ENCODE results near the gene VSIG10.
"Not testable (repeated sequence)": the region's sequence is repeated elsewhere in the genome, so short reads cannot be mapped to it uniquely, and the experiment has no call there.

VSIG10 gene

GRCh38 chr12:118107011-118107410 is 3.2 kb upstream of the VSIG10 start:
- no peak for DNase-seq

GRCh38 chr12:118103201-118103600 is 610 bp downstream of the VSIG10 start:
- peak; percentile 13 for DNase-seq

GRCh38 chr12:118102609-118103008 is 1.2 kb downstream of the VSIG10 start:
- no peak for DNase-seq

- no peak for DNase-seq
These were observed 1.7 kb downstream of the VSIG10 start for GRCh38 chr12:118102070-118102469.

GRCh38 chr12:118101051-118101450 is 2.8 kb downstream of the VSIG10 start:
- no peak for DNase-seq

- no peak for DNase-seq
These were observed 4.7 kb downstream of the VSIG10 start for GRCh38 chr12:118098911-118099671.

GRCh38 chr12:118098401-118098800 is 5.4 kb downstream of the VSIG10 start:
- DNase-seq: no peak

- DNase-seq: no peak
These were observed 9.8 kb downstream of the VSIG10 start for GRCh38 chr12:118094039-118094438.

GRCh38 chr12:118089782-118090181 is 14.0 kb downstream of the VSIG10 start:
- DNase-seq: no peak

GRCh38 chr12:118082161-118082560 is 21.6 kb downstream of the VSIG10 start:
- no peak for DNase-seq

- not testable (repeated sequence) for DNase-seq
These were observed 22.3 kb downstream of the VSIG10 start for GRCh38 chr12:118081521-118081920.

- no peak for DNase-seq
These were observed 30.0 kb downstream of the VSIG10 start for GRCh38 chr12:118073768-118074167.

- DNase-seq: no peak
These were observed 33.2 kb downstream of the VSIG10 start for GRCh38 chr12:118070650-118071049.

- no peak for DNase-seq
These were observed 35.4 kb downstream of the VSIG10 start for GRCh38 chr12:118068445-118068844.

- DNase-seq: no peak
These were observed 38.4 kb downstream of the VSIG10 start for GRCh38 chr12:118065380-118065779.

- DNase-seq: no peak
These were observed 39.2 kb downstream of the VSIG10 start for GRCh38 chr12:118064608-118065007.

- no peak for DNase-seq
These were observed 40.0 kb downstream of the VSIG10 start for GRCh38 chr12:118063576-118064391.

GRCh38 chr12:118061873-118062843 is 41.7 kb downstream of the VSIG10 start:
- no peak for DNase-seq

- DNase-seq: peak; percentile 52
These were observed 42.6 kb downstream of the VSIG10 start, which contains the start of gene WSB2 for GRCh38 chr12:118061011-118061872. WSB2 (minus strand) TSS chr12:118061179; CDS start chr12:118061048, 131 bp downstream.

- DNase-seq: peak; percentile 13
These were observed 43.4 kb downstream of the VSIG10 start for GRCh38 chr12:118060301-118061010.

Measured in activated naive CD4-positive, alpha-beta T cell treated with anti-CD3 and anti-CD28 coated beads, Interleukin-2, amount 50 U/mL, for 16 hours (primary cell).